ENCODE measurements around the gene IDI1.

Gene IDI1

DNA sequence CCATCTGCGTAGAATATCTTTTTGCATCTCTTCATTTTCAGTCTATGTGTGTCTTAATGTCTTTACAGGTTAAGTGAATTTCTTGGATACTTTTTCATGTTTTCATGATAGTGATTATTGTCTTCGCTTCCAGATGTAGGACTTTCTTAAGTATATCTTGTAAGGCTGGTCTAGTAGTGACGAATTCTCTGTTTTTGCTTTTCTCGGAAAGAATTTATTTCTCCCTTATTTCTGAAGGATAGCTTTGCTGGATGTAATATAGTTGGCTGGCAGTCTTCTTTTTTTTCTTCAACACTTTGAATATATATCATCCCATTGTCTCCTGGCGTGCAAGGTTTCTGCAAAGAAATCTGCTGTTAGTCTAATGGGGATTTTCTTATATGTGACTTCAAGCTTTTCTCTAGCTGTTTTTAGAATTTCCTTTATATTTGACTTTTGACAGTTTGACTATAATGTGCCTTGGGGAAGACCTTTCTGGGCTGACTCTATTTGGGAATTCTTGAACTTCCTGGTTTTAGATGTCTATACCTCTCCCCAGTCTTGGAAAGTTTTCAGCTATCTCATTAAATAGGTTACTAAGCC is 46.4 kb downstream of the IDI1 start:
- no peak overlapping the region for H3K4me2 ChIP-seq (ENCODE audit: low read depth, low read length)
- TF ChIP-seq EZH2 (optimal IDR thresholded peaks at IDR 0.05; ENCODE audit: low read depth, low read length) (no peak), EZH2phosphoT487 (IDR thresholded peaks at IDR 0.05; ENCODE audit: low read length) (no peak)
- TF ChIP-seq, protein P1, sequence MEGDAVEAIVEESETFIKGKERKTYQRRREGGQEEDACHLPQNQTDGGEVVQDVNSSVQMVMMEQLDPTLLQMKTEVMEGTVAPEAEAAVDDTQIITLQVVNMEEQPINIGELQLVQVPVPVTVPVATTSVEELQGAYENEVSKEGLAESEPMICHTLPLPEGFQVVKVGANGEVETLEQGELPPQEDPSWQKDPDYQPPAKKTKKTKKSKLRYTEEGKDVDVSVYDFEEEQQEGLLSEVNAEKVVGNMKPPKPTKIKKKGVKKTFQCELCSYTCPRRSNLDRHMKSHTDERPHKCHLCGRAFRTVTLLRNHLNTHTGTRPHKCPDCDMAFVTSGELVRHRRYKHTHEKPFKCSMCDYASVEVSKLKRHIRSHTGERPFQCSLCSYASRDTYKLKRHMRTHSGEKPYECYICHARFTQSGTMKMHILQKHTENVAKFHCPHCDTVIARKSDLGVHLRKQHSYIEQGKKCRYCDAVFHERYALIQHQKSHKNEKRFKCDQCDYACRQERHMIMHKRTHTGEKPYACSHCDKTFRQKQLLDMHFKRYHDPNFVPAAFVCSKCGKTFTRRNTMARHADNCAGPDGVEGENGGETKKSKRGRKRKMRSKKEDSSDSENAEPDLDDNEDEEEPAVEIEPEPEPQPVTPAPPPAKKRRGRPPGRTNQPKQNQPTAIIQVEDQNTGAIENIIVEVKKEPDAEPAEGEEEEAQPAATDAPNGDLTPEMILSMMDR (IDR thresholded peaks at IDR 0.05; ENCODE audit: low read length) = no peak

DNA sequence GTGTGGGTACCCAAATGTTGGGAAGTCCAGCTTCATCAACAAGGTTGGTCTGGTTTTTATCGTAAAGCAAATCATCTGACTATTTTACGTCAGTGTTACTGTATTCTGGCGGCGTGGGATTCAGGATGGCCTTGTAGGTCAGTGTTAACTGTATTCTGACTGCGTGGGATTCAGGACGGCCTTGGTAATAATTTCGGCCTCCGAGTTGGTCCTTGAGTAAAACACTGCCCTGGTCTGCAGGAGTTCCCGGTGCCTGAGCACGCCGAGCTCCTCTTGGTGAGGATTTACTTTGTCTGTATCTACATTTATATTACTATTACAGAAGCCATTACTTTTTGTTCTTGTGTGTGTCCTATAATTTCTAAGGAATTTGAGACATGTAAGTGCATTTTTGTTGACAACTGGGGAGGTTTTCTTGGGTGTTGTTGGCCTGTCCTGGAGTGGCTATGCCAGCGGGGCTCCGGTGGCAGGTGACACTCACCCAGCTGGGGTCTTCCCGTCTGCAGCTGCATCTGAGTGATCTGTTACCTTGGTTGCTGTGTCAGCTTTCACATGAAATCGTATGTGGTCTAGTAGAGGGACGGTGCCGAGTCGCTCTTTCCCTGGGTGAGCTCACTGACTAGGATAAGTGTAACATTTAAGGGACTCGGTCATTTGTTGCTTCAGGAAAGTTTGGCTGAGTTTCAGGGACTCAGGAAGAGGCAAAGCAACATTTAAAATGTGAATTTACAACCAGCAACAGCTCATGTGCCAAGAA is 51.5 kb downstream of the IDI1 start:
- no peaks in the 10 kb centered on the region for H3K4me1 ChIP-seq (ENCODE audit: low read length)
- peaks cover 87% of the 10 kb centered on the region for H3K79me2 ChIP-seq (ENCODE audit: low read length)
- peaks cover 3% of the 10 kb centered on the region; the same call in 1 of the 2 replicates for H4K20me1 ChIP-seq (ENCODE audit: insufficient read depth, low read length)
- peaks cover 41% of the 10 kb centered on the region for H3K36me3 ChIP-seq (replicated peaks; ENCODE audit: insufficient read depth, low read length)
- H3K4me3 ChIP-seq (ENCODE audit: low read length) = no peak overlapping the region
- DNase-seq = no peak
- H3K9ac ChIP-seq (ENCODE audit: low read length) = no peak overlapping the region
- no peaks in the 10 kb centered on the region for H3K27me3 ChIP-seq (replicated peaks; ENCODE audit: insufficient read depth, low read length)
- TF ChIP-seq EZH2 (optimal IDR thresholded peaks at IDR 0.05; ENCODE audit: low read depth, low read length) (no peak), EZH2phosphoT487 (IDR thresholded peaks at IDR 0.05; ENCODE audit: low read length) (no peak)
- TF ChIP-seq, protein P1 (IDR thresholded peaks at IDR 0.05; ENCODE audit: low read length) = no peak
- no peaks in the 10 kb centered on the region for H3K9me2 ChIP-seq (replicated peaks; ENCODE audit: insufficient read depth, low read length)
- H2AFZ ChIP-seq (ENCODE audit: low read length) = no peak overlapping the region
- H3K4me2 ChIP-seq (ENCODE audit: low read depth, low read length) = no peak overlapping the region
- no peaks in the 10 kb centered on the region for H3K9me3 ChIP-seq (replicated peaks; ENCODE audit: insufficient read depth, low read length)
- no peak overlapping the region for H3K27ac ChIP-seq (ENCODE audit: low read length)
- H3F3A ChIP-seq (ENCODE audit: insufficient read depth, low read length) = no peaks in the 10 kb centered on the region

More for the DNA sequence above, 46.4 kb downstream of the IDI1 start:
- no peaks in the 10 kb centered on the region for H3F3A ChIP-seq (ENCODE audit: insufficient read depth, low read length)
- no peaks in the 10 kb centered on the region for H3K9me3 ChIP-seq (replicated peaks; ENCODE audit: insufficient read depth, low read length)
- no peak for DNase-seq
- H2AFZ ChIP-seq (ENCODE audit: low read length) = no peak overlapping the region
- peaks cover 77% of the 10 kb centered on the region for H3K79me2 ChIP-seq (ENCODE audit: low read length)
- no peaks in the 10 kb centered on the region for H3K9me2 ChIP-seq (replicated peaks; ENCODE audit: insufficient read depth, low read length)
- H3K36me3 ChIP-seq (replicated peaks; ENCODE audit: insufficient read depth, low read length) = peaks cover 50% of the 10 kb centered on the region
- H3K27ac ChIP-seq (ENCODE audit: low read length) = no peak overlapping the region
- no peaks in the 10 kb centered on the region for H3K27me3 ChIP-seq (replicated peaks; ENCODE audit: insufficient read depth, low read length)
- no peaks in the 10 kb centered on the region for H3K4me1 ChIP-seq (ENCODE audit: low read length)
- H3K4me3 ChIP-seq (ENCODE audit: low read length) = no peak overlapping the region
- peaks cover 3% of the 10 kb centered on the region; the same call in 1 of the 2 replicates for H4K20me1 ChIP-seq (ENCODE audit: insufficient read depth, low read length)
- no peak overlapping the region for H3K9ac ChIP-seq (ENCODE audit: low read length)

DNA sequence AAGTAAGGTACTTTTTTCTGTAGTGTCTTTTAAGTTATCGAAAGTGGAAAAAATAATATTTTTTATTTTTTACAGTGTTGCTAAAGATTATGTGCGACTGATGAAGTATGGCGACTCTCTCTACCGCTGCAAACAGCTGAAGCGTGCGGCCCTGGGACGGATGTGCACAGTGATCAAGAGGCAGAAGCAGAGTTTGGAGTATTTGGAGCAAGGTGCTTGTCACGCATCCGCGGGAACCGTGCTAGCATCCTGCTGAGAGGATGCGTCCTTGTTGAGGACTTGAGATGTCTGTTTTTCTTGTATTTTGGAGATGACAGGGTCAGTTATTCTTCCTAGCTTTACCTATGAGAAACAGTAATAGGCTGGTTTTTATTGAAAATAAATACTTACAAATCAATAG is 52.9 kb downstream of the IDI1 start:
- Histone ChIP-seq H3K9me2 (replicated peaks; ENCODE audit: insufficient read depth, low read length) (no peaks in the 10 kb centered on the region), H3K4me1 (ENCODE audit: low read length) (no peaks in the 10 kb centered on the region), H4K20me1 (ENCODE audit: insufficient read depth, low read length) (peaks cover 4% of the 10 kb centered on the region; the same call in 1 of the 2 replicates), H3K4me2 (ENCODE audit: low read depth, low read length) (no peak overlapping the region), H3K4me3 (ENCODE audit: low read length) (no peak overlapping the region), H3K36me3 (replicated peaks; ENCODE audit: insufficient read depth, low read length) (peaks cover 37% of the 10 kb centered on the region), H2AFZ (ENCODE audit: low read length) (no peak overlapping the region), H3K9ac (ENCODE audit: low read length) (no peak overlapping the region), H3F3A (ENCODE audit: insufficient read depth, low read length) (no peaks in the 10 kb centered on the region), H3K27ac (ENCODE audit: low read length) (no peak overlapping the region), H3K79me2 (ENCODE audit: low read length) (peaks cover 86% of the 10 kb centered on the region), H3K9me3 (replicated peaks; ENCODE audit: insufficient read depth, low read length) (no peaks in the 10 kb centered on the region), H3K27me3 (replicated peaks; ENCODE audit: insufficient read depth, low read length) (no peaks in the 10 kb centered on the region)
- TF ChIP-seq, protein P1 (IDR thresholded peaks at IDR 0.05; ENCODE audit: low read length) = no peak
- TF ChIP-seq EZH2 (optimal IDR thresholded peaks at IDR 0.05; ENCODE audit: low read depth, low read length) = no peak
- TF ChIP-seq EZH2phosphoT487 (IDR thresholded peaks at IDR 0.05; ENCODE audit: low read length) = no peak
- no peak for DNase-seq

Measured in MM.1S (cell line).